CD8-positive, alpha-beta memory T cell (primary cell): ENCODE results near the gene GNG7. TPM values are rescaled to one million over a fixed set of nuclear protein-coding genes. Genes with fewer than 3 reads are reported as not detected.
"Not testable (repeated sequence)": the region's sequence is repeated elsewhere in the genome, so short reads cannot be mapped to it uniquely, and the experiment has no call there.

Experiments used
- CTCF ChIA-PET: fragments of 350-600 bp; sonication (Branson Sonifier 250); formaldehyde crosslinking; loops from one replicate; lab custom pipeline; 2021; ENCODE audit warnings: antibody characterized with exemption; lab: Charles Lee
- POLR2A ChIA-PET: fragments of 350-600 bp; sonication (Branson Sonifier 250); formaldehyde crosslinking; loops from one replicate; lab custom pipeline; 2021; ENCODE audit warnings: antibody characterized with exemption; lab: Charles Lee
- DNase-seq, 5 donors: peaks; one replicate each; pipeline versions ENCODE4 v3.0.0 to v3.0.0-alpha.2; 2020 to 2022; ENCODE audit warnings: mixed read lengths in 1 of 5
- H3K27ac ChIP-seq: one replicate; pipeline ENCODE4 v1.7.0; 2013; ENCODE audit warnings: low read depth, mild to moderate bottlenecking, low read length, moderate library complexity
- H3K27me3 ChIP-seq: 2 replicates; pipeline ENCODE4 v1.7.0; 2013; ENCODE audit warnings: low read length, mild to moderate bottlenecking; ENCODE audit not compliant: insufficient read depth, poor library complexity, severe bottlenecking
- H3K36me3 ChIP-seq: 2 replicates; pipeline ENCODE4 v1.7.0; 2013; ENCODE audit warnings: mild to moderate bottlenecking, low read length, moderate library complexity; ENCODE audit not compliant: insufficient read depth
- H3K4me1 ChIP-seq: 2 replicates; pipeline ENCODE4 v1.7.0; 2013; ENCODE audit warnings: mild to moderate bottlenecking, low read length, moderate library complexity; ENCODE audit not compliant: insufficient read depth
- H3K4me3 ChIP-seq: 2 replicates; pipeline ENCODE4 v1.7.0; 2013; ENCODE audit warnings: mild to moderate bottlenecking, low read length
- H3K9me3 ChIP-seq: 2 replicates; pipeline ENCODE4 v1.7.0; 2013; ENCODE audit warnings: mild to moderate bottlenecking, low read length
- H3K27ac Mint-ChIP-seq, 8 donors: one replicate each; pipeline ENCODE4 v1.8.0; 2020 to 2021; ENCODE audit warnings: mixed read lengths in 8 of 8, mild to moderate bottlenecking in 6 of 8, inconsistent platforms in 3 of 8, moderate library complexity in 3 of 8
- H3K27me3 Mint-ChIP-seq, 2 donors: one replicate each; pipeline ENCODE4 v1.8.0; 2020 to 2021; ENCODE audit warnings: mixed read lengths in 2 of 2, mild to moderate bottlenecking in 1 of 2, moderate library complexity in 1 of 2
- H3K36me3 Mint-ChIP-seq, 3 donors: one replicate each; pipeline ENCODE4 v1.8.0; 2020 to 2021; ENCODE audit warnings: mixed read lengths in 3 of 3, inconsistent platforms in 1 of 3, mild to moderate bottlenecking in 1 of 3
- H3K4me1 Mint-ChIP-seq, 3 donors: one replicate each; pipeline ENCODE4 v1.8.0; 2020 to 2021; ENCODE audit warnings: mixed read lengths in 3 of 3, inconsistent platforms in 1 of 3, mild to moderate bottlenecking in 1 of 3
- H3K4me3 Mint-ChIP-seq, 7 donors: one replicate each; pipeline ENCODE4 v1.8.0; 2020 to 2021; ENCODE audit warnings: mixed read lengths in 7 of 7, mild to moderate bottlenecking in 6 of 7, moderate library complexity in 4 of 7, inconsistent platforms in 2 of 7
- H3K9me3 Mint-ChIP-seq, 5 donors: one replicate each; pipeline ENCODE4 v1.8.0; 2020 to 2022; ENCODE audit warnings: mixed read lengths in 5 of 5, mild to moderate bottlenecking in 3 of 5, moderate library complexity in 2 of 5, inconsistent platforms in 1 of 5
- polyA plus RNA-seq: library from polyadenylated mRNA; unstranded; fragments of 300-500 nt; fragmentation: Illumina TruSeq; gene quantifications from one replicate; pipeline ENCODE4 v1.2.3, GENCODE V29; 2021
- total RNA-seq, 2 experiments: library from RNA; stranded (reverse); gene quantifications; one replicate each; pipeline ENCODE4 v1.2.3, GENCODE V29; 2021

The GNG7 gene
- total and polyA plus RNA-seq, 3 experiments from 2014 or later = 0.40 to 1.2 (median 0.53) TPM

DNA sequence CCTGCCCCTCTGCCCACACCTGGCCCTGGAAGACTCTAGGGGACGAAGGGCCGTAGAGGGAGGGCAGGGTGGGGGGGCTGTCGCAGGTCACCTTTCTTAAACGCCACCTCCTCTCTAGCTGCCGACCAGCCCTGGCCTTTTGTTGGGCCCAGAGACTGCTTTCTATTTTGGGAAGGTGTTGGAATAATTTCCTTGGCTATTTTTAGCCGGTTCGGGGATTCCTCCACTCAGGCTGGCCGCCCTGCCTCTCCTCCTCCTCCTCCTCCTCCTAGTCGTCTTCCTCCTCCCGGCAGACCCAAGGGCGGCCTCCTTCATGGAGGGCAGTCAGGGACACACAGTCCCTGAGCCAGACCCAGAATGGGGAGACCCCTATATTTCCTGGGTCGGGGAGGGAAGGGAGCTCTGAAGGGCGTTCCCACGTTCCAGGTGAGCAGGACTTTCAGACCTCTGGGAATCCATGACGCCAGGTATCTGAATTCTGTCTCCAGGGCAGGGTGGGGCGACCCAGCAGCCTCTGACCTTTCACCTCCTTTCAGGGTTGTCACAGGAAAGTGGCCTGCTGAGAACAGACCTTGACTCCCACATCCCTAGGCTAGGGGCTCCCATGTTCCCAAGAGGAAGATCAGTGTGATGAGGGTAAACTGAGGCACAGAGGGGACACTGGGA, 206.7 kb downstream of the GNG7 start:
- H3K27me3 Mint-ChIP-seq = peaks cover 17 to 18% of the 10 kb centered on the region in 2 donors
- H3K36me3 Mint-ChIP-seq = no peaks in the 10 kb centered on the region
- H3K4me1 ChIP-seq = peaks cover 19% of the 10 kb centered on the region
- DNase-seq = no peak
- H3K36me3 ChIP-seq = no peaks in the 10 kb centered on the region
- H3K9me3 ChIP-seq = no peaks in the 10 kb centered on the region
- peaks cover 11 to 37% (median 12%) of the 10 kb centered on the region in 3 donors for H3K4me1 Mint-ChIP-seq
- ChIA-PET CTCF (interaction anchor here (0.8 to 1.8 kb wide), 4 partner anchors 8 to 83 kb away, joined by 3 to 6 read pairs (median 5); partner anchors contain the start of gene GADD45B), POLR2A (interaction anchor here (5.2 kb wide), 1 partner anchor 19 kb away, joined by 47 read pairs; the partner anchor contains the start of gene GADD45B)
- H3K4me3 ChIP-seq = no peak overlapping the region
- no peaks in the 10 kb centered on the region for H3K9me3 Mint-ChIP-seq
- H3K27ac Mint-ChIP-seq = peak overlapping the region in 4 of 8 donors; percentile 35 to 84 (median 64)
- no peak overlapping the region for H3K27ac ChIP-seq
- peak overlapping the region; percentile 59 to 78 (median 66) for H3K4me3 Mint-ChIP-seq
- H3K27me3 ChIP-seq = peaks cover 7% of the 10 kb centered on the region

GRCh38 chr19:2495130-2495641, 207.3 kb downstream of the GNG7 start:
- no peaks in the 10 kb centered on the region for H3K9me3 Mint-ChIP-seq
- CTCF ChIA-PET = interaction anchor here (0.8 to 1.8 kb wide), 4 partner anchors 8 to 83 kb away, joined by 3 to 6 read pairs (median 5); partner anchors contain the start of gene GADD45B
- peak in 2 of 5 donors; percentile 16 to 27 for DNase-seq
- POLR2A ChIA-PET = interaction anchor here (0.7 to 5.2 kb wide), 5 partner anchors 8 to 58 kb away, joined by 3 to 47 read pairs (median 4); partner anchors contain the start of gene GADD45B
- Histone ChIP-seq H3K27me3 (peaks cover 9% of the 10 kb centered on the region), H3K9me3 (no peaks in the 10 kb centered on the region), H3K27ac (peak overlapping the region; percentile 43), H3K4me3 (peak overlapping the region; percentile 77), H3K36me3 (no peaks in the 10 kb centered on the region), H3K4me1 (peaks cover 19% of the 10 kb centered on the region)
- peaks cover 18 to 20% of the 10 kb centered on the region in 2 donors for H3K27me3 Mint-ChIP-seq
- H3K36me3 Mint-ChIP-seq = no peaks in the 10 kb centered on the region
- H3K27ac Mint-ChIP-seq = peak overlapping the region in 3 of 8 donors; percentile 60 to 66 (median 65)
- peak overlapping the region; percentile 56 to 87 (median 73) for H3K4me3 Mint-ChIP-seq
- H3K4me1 Mint-ChIP-seq = peaks cover 11 to 37% (median 12%) of the 10 kb centered on the region in 3 donors

GRCh38 chr19:2494447-2495129, 207.9 kb downstream of the GNG7 start:
- no peaks in the 10 kb centered on the region for H3K9me3 ChIP-seq
- POLR2A ChIA-PET = interaction anchor here (0.7 to 5.2 kb wide), 5 partner anchors 9 to 58 kb away, joined by 3 to 47 read pairs (median 4); partner anchors contain the start of gene GADD45B

GRCh38 chr19:2494084-2494446, 208.4 kb downstream of the GNG7 start:
- Mint-ChIP-seq H3K9me3 (no peaks in the 10 kb centered on the region), H3K36me3 (no peaks in the 10 kb centered on the region), H3K27me3 (peaks cover 25 to 26% of the 10 kb centered on the region in 2 donors), H3K4me1 (peaks cover 16 to 41% (median 18%) of the 10 kb centered on the region in 3 donors), H3K4me3 (peak overlapping the region; percentile 74 to 84 (median 80)), H3K27ac (peak overlapping the region in 3 of 8 donors; percentile 27 to 66 (median 34))
- peak overlapping the region; percentile 77 for H3K4me3 ChIP-seq
- H3K36me3 ChIP-seq = no peaks in the 10 kb centered on the region
- DNase-seq = peak in 1 of 5 donors; percentile 12
- no peaks in the 10 kb centered on the region for H3K9me3 ChIP-seq
- H3K27ac ChIP-seq = no peak overlapping the region
- POLR2A ChIA-PET = interaction anchor here (5.2 kb wide), 1 partner anchor 17 kb away, joined by 47 read pairs; the partner anchor contains the start of gene GADD45B
- peaks cover 16% of the 10 kb centered on the region for H3K27me3 ChIP-seq
- H3K4me1 ChIP-seq = peaks cover 26% of the 10 kb centered on the region
- CTCF ChIA-PET = no interaction called here

More at GRCh38 chr19:2494447-2495129, 207.9 kb downstream of the GNG7 start:
- Mint-ChIP-seq H3K9me3 (no peaks in the 10 kb centered on the region), H3K4me3 (peak overlapping the region; percentile 74 to 87 (median 80)), H3K27ac (peak overlapping the region in 6 of 8 donors; percentile 10 to 66 (median 60)), H3K36me3 (no peaks in the 10 kb centered on the region), H3K27me3 (peaks cover 23% of the 10 kb centered on the region in 2 donors), H3K4me1 (peaks cover 14 to 41% (median 15%) of the 10 kb centered on the region in 3 donors)
- no peaks in the 10 kb centered on the region for H3K36me3 ChIP-seq
- H3K27me3 ChIP-seq = peaks cover 12% of the 10 kb centered on the region
- DNase-seq = peak; percentile 45 to 71 (median 61)
- peak overlapping the region; percentile 77 for H3K4me3 ChIP-seq
- CTCF ChIA-PET = interaction anchor here (0.8 to 1.8 kb wide), 4 partner anchors 9 to 84 kb away, joined by 3 to 6 read pairs (median 5); partner anchors contain the start of gene GADD45B
- H3K4me1 ChIP-seq = peaks cover 23% of the 10 kb centered on the region
- peak overlapping the region; percentile 43 for H3K27ac ChIP-seq

DNA sequence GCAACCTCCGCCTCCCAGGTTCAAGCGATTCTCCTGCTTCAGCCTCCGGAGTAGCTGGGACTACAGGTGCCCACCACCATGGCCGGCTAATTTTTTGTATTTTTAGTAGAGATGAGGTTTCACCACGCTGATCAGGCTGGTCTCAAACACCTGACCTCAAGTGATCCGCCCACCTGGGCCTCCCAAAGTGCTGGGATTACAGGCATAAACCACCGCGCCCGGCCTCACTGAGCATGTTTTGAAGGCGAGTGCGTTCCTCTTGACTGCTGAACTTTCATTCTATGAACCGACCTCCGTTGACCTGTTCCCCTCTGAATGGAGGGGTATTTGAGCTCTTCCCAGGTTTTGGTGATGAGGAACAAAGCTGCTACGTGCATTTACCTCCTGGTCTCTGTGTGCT, 209.0 kb downstream of the GNG7 start:
- Histone ChIP-seq H3K4me1 (peaks cover 26% of the 10 kb centered on the region), H3K27me3 (peaks cover 16% of the 10 kb centered on the region)
- H3K27ac ChIP-seq, H3K9me3 Mint-ChIP-seq, H3K4me3 ChIP-seq, DNase-seq, H3K9me3 ChIP-seq, H3K36me3 Mint-ChIP-seq, H3K36me3 ChIP-seq: not testable (repeated sequence)
- CTCF ChIA-PET = interaction anchor here (1.2 kb wide), 1 partner anchor 10 kb away, joined by 3 read pairs; no protein-coding TSS in a partner anchor
- Mint-ChIP-seq H3K4me1 (peaks cover 16 to 43% (median 22%) of the 10 kb centered on the region in 3 donors), H3K4me3 (peak overlapping the region in 6 of 7 donors; percentile 58 to 80 (median 78)), H3K27ac (peak overlapping the region in 2 of 8 donors; percentile 1 to 33), H3K27me3 (peaks cover 25 to 26% of the 10 kb centered on the region in 2 donors)
- POLR2A ChIA-PET = interaction anchor here (0.8 to 5.2 kb wide), 2 partner anchors 16 to 68 kb away, joined by 4 to 47 read pairs; partner anchors contain the start of gene GADD45B

DNA sequence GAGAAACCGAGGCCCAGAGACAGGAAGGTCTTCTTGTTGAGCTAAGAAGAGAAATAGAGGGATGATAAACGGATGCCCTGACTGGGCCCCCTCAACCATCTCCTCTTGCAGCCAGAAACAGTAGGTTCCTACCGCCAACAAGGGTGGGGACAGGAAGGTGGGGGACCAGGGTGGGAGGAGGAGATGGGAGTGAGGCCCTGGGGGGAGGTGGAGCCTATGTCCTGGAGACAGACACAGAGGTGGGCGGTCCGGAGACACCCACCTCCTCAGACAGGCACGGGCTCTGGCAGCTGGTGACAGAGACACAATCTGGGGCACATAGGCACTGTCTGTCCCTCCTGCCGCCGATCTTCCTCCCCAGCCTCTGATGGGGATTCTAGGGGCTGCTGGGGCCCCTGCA, 209.6 kb downstream of the GNG7 start:
- Mint-ChIP-seq H3K27me3 (peaks cover 25 to 26% of the 10 kb centered on the region in 2 donors), H3K27ac (peak overlapping the region in 2 of 8 donors; percentile 35 to 82), H3K36me3 (no peaks in the 10 kb centered on the region), H3K9me3 (no peaks in the 10 kb centered on the region), H3K4me1 (peaks cover 16 to 45% (median 22%) of the 10 kb centered on the region in 3 donors), H3K4me3 (peak overlapping the region in 3 of 7 donors; percentile 21 to 76 (median 59))
- POLR2A ChIA-PET = interaction anchor here (0.8 to 5.2 kb wide), 2 partner anchors 16 to 68 kb away, joined by 4 to 47 read pairs; partner anchors contain the start of gene GADD45B
- H3K27me3 ChIP-seq = peaks cover 16% of the 10 kb centered on the region
- CTCF ChIA-PET = interaction anchor here (1.2 kb wide), 1 partner anchor 11 kb away, joined by 3 read pairs; no protein-coding TSS in a partner anchor
- H3K9me3 ChIP-seq = no peaks in the 10 kb centered on the region
- peaks cover 26% of the 10 kb centered on the region for H3K4me1 ChIP-seq
- no peak overlapping the region for H3K4me3 ChIP-seq
- no peaks in the 10 kb centered on the region for H3K36me3 ChIP-seq
- no peak for DNase-seq
- no peak overlapping the region for H3K27ac ChIP-seq

DNA sequence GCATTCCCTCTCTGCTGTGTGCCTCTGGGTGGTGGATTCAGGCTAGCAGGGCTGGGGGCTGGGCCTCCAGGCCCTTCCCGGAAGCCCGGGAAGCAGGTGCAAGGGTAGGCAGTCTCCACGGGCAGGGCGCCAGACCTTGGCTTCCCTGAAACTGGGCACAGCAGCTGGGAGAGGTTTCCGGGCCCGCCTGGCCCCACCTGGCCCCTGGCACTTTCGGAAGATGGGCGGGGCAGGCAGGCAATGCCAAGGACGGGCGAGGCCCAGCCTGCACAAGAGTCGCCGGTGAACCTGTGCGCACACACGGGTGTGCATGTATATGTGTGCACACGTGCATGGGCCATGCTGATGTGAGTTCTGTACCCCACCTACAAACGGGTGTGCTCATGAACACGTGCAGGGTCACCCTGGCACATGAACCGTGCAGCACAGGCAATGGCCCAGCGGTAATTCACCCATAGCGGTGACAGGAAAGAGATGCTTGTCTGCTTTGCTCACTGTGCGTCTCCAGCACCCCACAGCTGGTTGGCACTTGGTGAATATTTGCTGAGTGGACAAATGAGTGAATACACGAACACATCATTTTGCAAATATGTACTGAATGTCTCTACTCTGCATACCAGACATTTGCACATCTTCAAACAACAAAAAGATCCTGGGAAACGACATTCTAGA, 211.2 kb downstream of the GNG7 start:
- Histone ChIP-seq H3K4me3 (no peak overlapping the region), H3K9me3 (no peaks in the 10 kb centered on the region), H3K36me3 (no peaks in the 10 kb centered on the region), H3K27me3 (peaks cover 16% of the 10 kb centered on the region), H3K27ac (no peak overlapping the region), H3K4me1 (peaks cover 26% of the 10 kb centered on the region)
- H3K4me3 Mint-ChIP-seq = peak overlapping the region in 2 of 7 donors; percentile 41 to 62
- ChIA-PET CTCF (no interaction called here), POLR2A (no interaction called here)
- H3K27me3 Mint-ChIP-seq = peaks cover 25 to 30% of the 10 kb centered on the region in 2 donors
- no peak for DNase-seq
- H3K4me1 Mint-ChIP-seq = peaks cover 16 to 43% (median 24%) of the 10 kb centered on the region in 3 donors
- no peaks in the 10 kb centered on the region for H3K9me3 Mint-ChIP-seq
- no peaks in the 10 kb centered on the region for H3K36me3 Mint-ChIP-seq
- H3K27ac Mint-ChIP-seq = no peak overlapping the region
